K562 (cell line): ENCODE results near the gene UFC1. TPM values are rescaled to one million over a fixed set of nuclear protein-coding genes. Genes with fewer than 3 reads are reported as not detected.

ENCODE experiments used
- ATAC-seq: fragments of 200-7000 bp; cut with Tn5 transposase; 3 replicates; pipeline ENCODE4 v1.9.1; 2020; ENCODE audit warnings: moderate library complexity
- BruUV-seq: library from RNA; stranded (reverse); fragments of 400-500 nt; replicated peaks from 2 replicates; lab custom pipeline; 2021; lab: Mats Ljungman, UMichigan
- CTCF ChIA-PET: fragments of 300-600 bp; formaldehyde crosslinking; extraction: SDS; loops from one replicate; lab custom pipeline; 2021; ENCODE audit warnings: low intra/inter-chr PET ratio; lab: Yijun Ruan, JAX
- POLR2A ChIA-PET: fragments of 300-600, 350-650 bp; sonication (Branson Sonifier 250); formaldehyde crosslinking; extraction: SDS; loops from one replicate; lab custom pipeline; 2021; ENCODE audit warnings: antibody characterized with exemption, inconsistent platforms; lab: Yijun Ruan, JAX
- DNase-seq, 4 experiments: peaks; one replicate each; pipeline versions ENCODE4 v3.0.0 to v3.0.0-alpha.2; 2011 to 2018; ENCODE audit warnings: low spot score in 3 of 4, mixed read lengths in 3 of 4; ENCODE audit errors: extremely low read depth in 1 of 4
- FAIRE-seq: peaks from 2 replicates; lab custom pipeline; 2011; peaks lifted over from hg19 to GRCh38; lab: Jason Lieb, UNC
- H2AFZ ChIP-seq: 2 replicates; pipeline ENCODE4 v1.6.0; 2011; ENCODE audit warnings: low read depth, low read length, control low read depth, inconsistent platforms
- H3K27ac ChIP-seq: fragments of 200-600 bp; 3 replicates; pipeline ENCODE4 v1.8.0; 2011; ENCODE audit warnings: low read depth, mild to moderate bottlenecking, control low read depth, inconsistent platforms, low read length, moderate library complexity, mixed read lengths; ENCODE audit errors: extremely low read depth
- H3K27me3 ChIP-seq, 2 experiments: fragments of 300-600 bp in 1 of 2; 2 replicates in 1 of 2; 3 replicates in 1 of 2; pipeline versions ENCODE4 v1.6.0 to v1.8.0; 2011; ENCODE audit warnings: inconsistent platforms in 2 of 2, low read length in 2 of 2, mild to moderate bottlenecking in 1 of 2, mixed read lengths in 1 of 2, moderate library complexity in 1 of 2; ENCODE audit not compliant: control insufficient read depth in 2 of 2, insufficient read depth in 2 of 2
- H3K36me3 ChIP-seq: fragments of 300-600 bp; 3 replicates; pipeline ENCODE4 v1.8.0; 2011; ENCODE audit warnings: mild to moderate bottlenecking, low read length, inconsistent platforms; ENCODE audit not compliant: control insufficient read depth, insufficient read depth
- H3K4me1 ChIP-seq, 2 experiments: fragments of 200-600 bp in 1 of 2; replicated peaks in 1 of 2; 2 replicates in 1 of 2; 3 replicates in 1 of 2; pipeline versions ENCODE4 v1.5.1 to v1.8.0; 2011; ENCODE audit warnings: inconsistent platforms in 2 of 2, low read length in 2 of 2, mild to moderate bottlenecking in 1 of 2, mixed read lengths in 1 of 2, moderate library complexity in 1 of 2; ENCODE audit not compliant: control insufficient read depth in 2 of 2, insufficient read depth in 2 of 2
- H3K4me2 ChIP-seq: 2 replicates; pipeline ENCODE4 v1.6.1; 2011; ENCODE audit warnings: low read length, control low read depth, inconsistent platforms, mixed read lengths; ENCODE audit not compliant: insufficient read depth
- H3K4me3 ChIP-seq: fragments of 200-600 bp; sonication (generic), shearing (Covaris generic); 2 replicates; pipeline ENCODE4 v1.5.1; 2016; ENCODE audit warnings: control low read depth, inconsistent platforms
- H3K79me2 ChIP-seq: fragments of 200-600 bp; 3 replicates; pipeline ENCODE4 v1.8.0; 2011; ENCODE audit warnings: low read length, inconsistent platforms; ENCODE audit not compliant: control insufficient read depth, insufficient read depth
- H3K9ac ChIP-seq, 2 experiments: 2 replicates each; pipeline versions ENCODE4 v1.6.0 to v1.6.1; 2011; ENCODE audit warnings: low read depth in 2 of 2, low read length in 2 of 2, control low read depth in 1 of 2, inconsistent platforms in 1 of 2, mild to moderate bottlenecking in 1 of 2, mixed read lengths in 1 of 2; ENCODE audit not compliant: insufficient read depth in 1 of 2
- H3K9me1 ChIP-seq: one replicate; pipeline ENCODE4 v1.6.0; 2011; ENCODE audit warnings: inconsistent platforms, mild to moderate bottlenecking, low read length, moderate library complexity; ENCODE audit not compliant: control insufficient read depth, insufficient read depth
- H3K9me3 ChIP-seq: replicated peaks from 2 replicates; pipeline ENCODE4 v1.5.1; 2011; ENCODE audit warnings: low read depth, low read length, inconsistent platforms; ENCODE audit not compliant: control insufficient read depth, insufficient read depth
- H4K20me1 ChIP-seq: replicated peaks from 2 replicates; pipeline ENCODE4 v1.6.1; 2011; ENCODE audit warnings: low read length, inconsistent platforms, mixed read lengths; ENCODE audit not compliant: control insufficient read depth, insufficient read depth
- AFF4 ChIP-seq: sonication (generic); formaldehyde crosslinking; IDR thresholded peaks from 2 replicates; pipeline ENCODE4 v1.8.0; 2023; ENCODE audit warnings: mild to moderate bottlenecking, missing genetic modification reagents
- PKNOX1 ChIP-seq: fragments of 450-650 bp; IDR thresholded peaks from 2 replicates; pipeline ENCODE4 v1.6.1; 2016
- SPI1 ChIP-seq: IDR thresholded peaks from 2 replicates; pipeline ENCODE4 v1.6.1; 2011; ENCODE audit warnings: low read depth, low read length, control low read depth, borderline replicate concordance
- TCFL5 ChIP-seq: fragments of 250-450 bp; sonication (Bioruptor Pico); conservative IDR thresholded peaks from 2 replicates; pipeline ENCODE4 v1.6.1; 2021; ENCODE audit warnings: mild to moderate bottlenecking, moderate library complexity, matching md5 sums
- ZNF507 ChIP-seq: conservative IDR thresholded peaks from 2 replicates; pipeline ENCODE4 v1.6.1; 2017; ENCODE audit warnings: missing genetic modification characterization, missing compliant biosample characterization
- ZNF589 ChIP-seq: fragments of 200-800 bp; sonication (Bioruptor generic); IDR thresholded peaks from 2 replicates; pipeline ENCODE4 v1.6.1; 2016; ENCODE audit warnings: low read depth, missing genetic modification characterization, missing compliant biosample characterization
- WGBS: fragments of 100-300 bp; shearing (Covaris generic); methylation state at CpG from one replicate; pipeline ENCODE4 v1.1.6; 2016; ENCODE audit warnings: low coverage, mixed read lengths; ENCODE audit not compliant: insufficient coverage; ENCODE audit errors: missing lambda C conversion rate; 5-methylcytosine and 5-hydroxymethylcytosine counted together
- in situ Hi-C: fragments of 300-500 bp; cut with MboI; formaldehyde crosslinking; loops from 4 replicates; pipeline ENCODE4 v1.15.0; 2018; ENCODE audit warnings: inconsistent platforms, mixed read lengths
- intact Hi-C: fragments of 100-400 bp; cut with micrococcal nuclease; formaldehyde crosslinking; loops from 2 replicates; pipeline ENCODE4 v1.14.2; 2022
- polyA plus RNA-seq, 8 experiments: library from polyadenylated mRNA; depleted of rRNA in 4 of 8; stranded (reverse) in 5 of 8; unstranded in 3 of 8; fragments of >200 nt; fragmentation: Nextera tagmentation in 2 of 8; fragmentation: Illumina TruSeq in 1 of 8; extraction: Ambion mirVana in 2 of 8; extraction: Trizol in 1 of 8; gene quantifications; 2 replicates each; pipeline versions ENCODE4 v1.2.1 to v1.2.3, GENCODE V29; 2011 to 2014; ENCODE audit warnings: inconsistent platforms in 1 of 8, missing spikeins in 1 of 8
- total RNA-seq, 7 experiments: library from RNA; depleted of rRNA in 6 of 7; stranded (reverse); fragments of >200 nt in 6 of 7; fragmentation: Illumina TruSeq in 2 of 7; extraction: Trizol in 2 of 7; gene quantifications; 2 replicates each; pipeline versions ENCODE4 v1.2.1 to v1.2.3, GENCODE V29; 2011 to 2021; ENCODE audit warnings: low replicate concordance in 1 of 7

Gene UFC1
- total and polyA plus RNA-seq, 9 of the 15 experiments (the other 6 are each of a cell fraction or from before 2014, with no cell fraction given): 92.8 to 220 (median 161) TPM

DNA sequence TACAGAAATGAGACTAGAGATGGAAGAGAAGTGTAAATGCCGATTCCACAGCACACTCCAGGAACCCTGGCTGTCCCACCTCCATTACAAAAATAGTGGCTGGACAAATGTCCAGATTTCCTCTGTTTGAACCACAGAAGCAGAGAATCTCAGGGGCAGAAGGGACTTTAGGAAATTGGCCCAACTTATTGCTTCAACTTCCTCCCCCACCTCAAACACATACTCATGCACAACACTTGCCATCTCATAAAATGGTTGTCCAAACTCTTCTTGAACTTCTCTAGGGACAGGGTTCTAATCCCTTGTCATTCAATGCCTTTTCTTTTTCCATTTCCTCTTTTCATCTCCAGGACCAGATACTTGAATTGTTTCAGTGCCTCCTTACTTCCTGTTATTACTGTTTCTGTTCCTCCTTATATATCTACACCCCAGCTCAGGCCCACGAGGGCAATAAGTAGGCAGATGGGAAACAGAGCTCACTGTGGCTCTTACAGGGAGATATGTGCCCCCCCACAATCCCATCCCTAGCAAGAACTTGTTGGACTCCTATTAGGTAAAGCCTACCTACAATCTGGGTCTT, 32.0 kb downstream of the UFC1 start:
- no peaks in the 10 kb centered on the region for H3K9me3 ChIP-seq
- H3K9me1 ChIP-seq: no peaks in the 10 kb centered on the region
- no peaks in the 10 kb centered on the region for H3K36me3 ChIP-seq
- in situ Hi-C loops: no loop called here
- TF ChIP-seq ZNF589 (0 out of 2 replicates have a peak, but pooled peaks have one; percentile 24), AFF4 (no peak), TCFL5 (CRISPR knock-in tag) (no peak), PKNOX1 (peak; percentile 25; the same call in 1 of the 2 replicates), SPI1 (peak; percentile 93), ZNF507 (tag) (no peak)
- no peak overlapping the region for H3K4me3 ChIP-seq
- BruUV-seq: no TSS peak
- CTCF ChIA-PET: no interaction called here
- peak overlapping the region; percentile 3; the same call in 1 of the 3 replicates for H3K27ac ChIP-seq
- WGBS: 26% methylated on average over 2 of the region's 2 CpGs
- no peaks in the 10 kb centered on the region for H3K27me3 ChIP-seq
- intact Hi-C loops: no loop called here
- peak; percentile 6 for FAIRE-seq
- H4K20me1 ChIP-seq: no peaks in the 10 kb centered on the region
- POLR2A ChIA-PET: interaction anchor here (1.0 to 1.2 kb wide), 3 partner anchors 9 to 23 kb away, joined by 3 to 7 read pairs (median 5); partner anchors contain the start of genes ADAMTS4 and B4GALT3
- peak overlapping the region in 1 of 2 experiments; percentile 17; a peak in 1 of 4 replicates for H3K9ac ChIP-seq
- H3K4me1 ChIP-seq: peaks cover 22 to 38% of the 10 kb centered on the region in 2 experiments
- no peaks in the 10 kb centered on the region for H3K79me2 ChIP-seq
- H3K4me2 ChIP-seq: no peak overlapping the region
- ATAC-seq: no peak; the same call in 2 of the 3 replicates
- no peak for DNase-seq
- H2AFZ ChIP-seq: peak overlapping the region; percentile 76
